Hippocampal formation (tissue), 2 donors: ENCODE data around the gene ADRA2A.

Experiments
- DNase-seq, 2 donors: peaks; one replicate each; lab custom pipeline; 2025; lab: John Stamatoyannopoulos, UW

The ADRA2A gene

GRCh38 chr10:111110771-111111170 is 33.9 kb downstream of the ADRA2A start:
- DNase-seq = no peak

- DNase-seq = no peak
These were observed 35.5 kb downstream of the ADRA2A start for GRCh38 chr10:111112333-111112732.

GRCh38 chr10:111113238-111113960 is 36.6 kb downstream of the ADRA2A start:
- DNase-seq = no peak

- no peak for DNase-seq
These were observed 37.3 kb downstream of the ADRA2A start for GRCh38 chr10:111113961-111114757.

GRCh38 chr10:111114758-111115500 is 38.1 kb downstream of the ADRA2A start:
- no peak for DNase-seq

- DNase-seq = no peak
These were observed 39.4 kb downstream of the ADRA2A start for GRCh38 chr10:111116211-111116610.

- DNase-seq = no peak
These were observed 40.1 kb downstream of the ADRA2A start for GRCh38 chr10:111116762-111117445.

- no peak for DNase-seq
These were observed 40.9 kb downstream of the ADRA2A start for GRCh38 chr10:111117528-111118277.

- DNase-seq = no peak
These were observed 41.9 kb downstream of the ADRA2A start for GRCh38 chr10:111118758-111119157.

- no peak for DNase-seq
These were observed 42.8 kb downstream of the ADRA2A start for GRCh38 chr10:111119637-111120036.

GRCh38 chr10:111122127-111122526 is 45.3 kb downstream of the ADRA2A start:
- no peak for DNase-seq

- DNase-seq = no peak
These were observed 47.1 kb downstream of the ADRA2A start for GRCh38 chr10:111123883-111124282.

GRCh38 chr10:111125102-111125501 is 48.3 kb downstream of the ADRA2A start:
- no peak for DNase-seq

GRCh38 chr10:111126077-111126476 is 49.2 kb downstream of the ADRA2A start:
- no peak for DNase-seq

GRCh38 chr10:111127081-111127848 is 50.4 kb downstream of the ADRA2A start:
- DNase-seq = no peak

GRCh38 chr10:111128331-111129180 is 51.7 kb downstream of the ADRA2A start:
- peak in 1 of 2 donors; percentile 17 for DNase-seq

GRCh38 chr10:111129363-111129762 is 52.5 kb downstream of the ADRA2A start:
- no peak for DNase-seq

- no peak for DNase-seq
These were observed 53.6 kb downstream of the ADRA2A start for GRCh38 chr10:111130471-111130870.
